ENCODE measurements around the gene NGFR. TPM values are rescaled to one million over a fixed set of nuclear protein-coding genes. Genes with fewer than 3 reads are reported as not detected.

The NGFR gene
- total and polyA plus RNA-seq, 8 donors: 2.7 to 16.2 (median 11.3) TPM

GRCh38 chr17:49524473-49525359 is 29.6 kb downstream of the NGFR start:
- no peak for DNase-seq
- TF ChIP-seq CTCF (IDR thresholded peaks at IDR 0.05): no peak
- Histone ChIP-seq H3K27me3 (peaks cover 0 to 76% of the 10 kb centered on the region in 2 donors), H3K4me1 (peaks cover 0 to 11% of the 10 kb centered on the region in 2 donors), H3K4me3 (no peak overlapping the region), H3K9me3 (no peaks in the 10 kb centered on the region), H3K27ac (no peak overlapping the region), H3K36me3 (no peaks in the 10 kb centered on the region)
- ATAC-seq: no peak
- intact Hi-C loops (cut with DNase I): no loop called here

GRCh38 chr17:49525831-49526741 is 31.0 kb downstream of the NGFR start:
- Histone ChIP-seq H3K27me3 (peaks cover 0 to 65% of the 10 kb centered on the region in 2 donors), H3K9me3 (no peaks in the 10 kb centered on the region), H3K36me3 (no peaks in the 10 kb centered on the region), H3K27ac (no peak overlapping the region), H3K4me1 (peaks cover 0 to 11% of the 10 kb centered on the region in 2 donors), H3K4me3 (no peak overlapping the region)
- intact Hi-C loops (cut with DNase I): no loop called here
- DNase-seq (peak in 1 of 4 donors; percentile 25), ATAC-seq (no peak)
- TF ChIP-seq CTCF (IDR thresholded peaks at IDR 0.05): no peak

GRCh38 chr17:49527927-49528651 is 33.0 kb downstream of the NGFR start:
- TF ChIP-seq CTCF (IDR thresholded peaks at IDR 0.05): no peak
- Histone ChIP-seq H3K4me3 (no peak overlapping the region), H3K36me3 (no peaks in the 10 kb centered on the region), H3K4me1 (no peaks in the 10 kb centered on the region), H3K27ac (no peak overlapping the region), H3K9me3 (no peaks in the 10 kb centered on the region), H3K27me3 (peaks cover 0 to 77% of the 10 kb centered on the region in 2 donors)
- intact Hi-C loops (cut with DNase I): no loop called here
- DNase-seq (no peak), ATAC-seq (no peak)

GRCh38 chr17:49528966-49529365 is 33.9 kb downstream of the NGFR start:
- H3K4me3 ChIP-seq: no peak overlapping the region
- ATAC-seq (no peak), DNase-seq (no peak)
- H3K36me3 ChIP-seq: no peaks in the 10 kb centered on the region
- H3K4me1 ChIP-seq: no peaks in the 10 kb centered on the region
- no peaks in the 10 kb centered on the region for H3K9me3 ChIP-seq
- H3K27ac ChIP-seq: no peak overlapping the region
- TF ChIP-seq CTCF (IDR thresholded peaks at IDR 0.05): no peak
- peaks cover 0 to 79% of the 10 kb centered on the region in 2 donors for H3K27me3 ChIP-seq
- intact Hi-C loops (cut with DNase I): no loop called here

Data from left lung (tissue), 10 donors.